Measurements from ENCODE around the gene NUP205.

Gene NUP205

GRCh38 chr7:135539629-135540028, 18.1 kb upstream of the NUP205 start:
- DNase-seq (ENCODE audit: low read depth) = no peak

- DNase-seq (ENCODE audit: low read depth) = no peak
Measured at GRCh38 chr7:135541029-135541428, 16.7 kb upstream of the NUP205 start.

GRCh38 chr7:135550196-135550595, 7.5 kb upstream of the NUP205 start:
- no peak for DNase-seq (ENCODE audit: low read depth)

GRCh38 chr7:135552148-135552547, 5.6 kb upstream of the NUP205 start:
- no peak for DNase-seq (ENCODE audit: low read depth)

- DNase-seq (ENCODE audit: low read depth) = no peak
Measured at GRCh38 chr7:135553346-135553745, 4.4 kb upstream of the NUP205 start.

- peak; percentile 40 for DNase-seq (ENCODE audit: low read depth)
Measured at GRCh38 chr7:135558337-135558767, 635 bp downstream of the NUP205 start.

- DNase-seq (ENCODE audit: low read depth) = no peak
Measured at GRCh38 chr7:135558881-135559280, 1.2 kb downstream of the NUP205 start.

GRCh38 chr7:135560631-135561030, 2.9 kb downstream of the NUP205 start:
- DNase-seq (ENCODE audit: low read depth) = no peak

GRCh38 chr7:135562720-135563119, 5.0 kb downstream of the NUP205 start:
- no peak for DNase-seq (ENCODE audit: low read depth)

GRCh38 chr7:135571834-135572233, 14.1 kb downstream of the NUP205 start:
- no peak for DNase-seq (ENCODE audit: low read depth)

- no peak for DNase-seq (ENCODE audit: low read depth)
Measured at GRCh38 chr7:135573541-135573940, 15.8 kb downstream of the NUP205 start.

- DNase-seq (ENCODE audit: low read depth) = no peak
Measured at GRCh38 chr7:135575296-135575695, 17.6 kb downstream of the NUP205 start.

GRCh38 chr7:135578569-135578968, 20.9 kb downstream of the NUP205 start:
- DNase-seq (ENCODE audit: low read depth) = no peak

GRCh38 chr7:135584362-135585353, 26.9 kb downstream of the NUP205 start:
- no peak for DNase-seq (ENCODE audit: low read depth)

- no peak for DNase-seq (ENCODE audit: low read depth)
Measured at GRCh38 chr7:135597181-135597925, 39.6 kb downstream of the NUP205 start.

GRCh38 chr7:135597926-135598305, 40.2 kb downstream of the NUP205 start:
- no peak for DNase-seq (ENCODE audit: low read depth)

GRCh38 chr7:135599471-135599870, 41.8 kb downstream of the NUP205 start:
- DNase-seq (ENCODE audit: low read depth) = no peak

GRCh38 chr7:135600226-135600625, 42.5 kb downstream of the NUP205 start:
- DNase-seq (ENCODE audit: low read depth) = no peak

- no peak for DNase-seq (ENCODE audit: low read depth)
Measured at GRCh38 chr7:135601182-135601581, 43.5 kb downstream of the NUP205 start.

GRCh38 chr7:135602304-135602703, 44.6 kb downstream of the NUP205 start:
- no peak for DNase-seq (ENCODE audit: low read depth)

GRCh38 chr7:135616136-135616535, 58.4 kb downstream of the NUP205 start:
- no peak for DNase-seq (ENCODE audit: low read depth)

- no peak for DNase-seq (ENCODE audit: low read depth)
Measured at GRCh38 chr7:135617781-135618180, 60.1 kb downstream of the NUP205 start.

- no peak for DNase-seq (ENCODE audit: low read depth)
Measured at GRCh38 chr7:135618510-135618909, 60.8 kb downstream of the NUP205 start.
